ENCODE measurements around the gene NPR2.
A peak's percentile ranks its signal among the peaks of the same experiment; 100 is the strongest.

The NPR2 gene

DNA sequence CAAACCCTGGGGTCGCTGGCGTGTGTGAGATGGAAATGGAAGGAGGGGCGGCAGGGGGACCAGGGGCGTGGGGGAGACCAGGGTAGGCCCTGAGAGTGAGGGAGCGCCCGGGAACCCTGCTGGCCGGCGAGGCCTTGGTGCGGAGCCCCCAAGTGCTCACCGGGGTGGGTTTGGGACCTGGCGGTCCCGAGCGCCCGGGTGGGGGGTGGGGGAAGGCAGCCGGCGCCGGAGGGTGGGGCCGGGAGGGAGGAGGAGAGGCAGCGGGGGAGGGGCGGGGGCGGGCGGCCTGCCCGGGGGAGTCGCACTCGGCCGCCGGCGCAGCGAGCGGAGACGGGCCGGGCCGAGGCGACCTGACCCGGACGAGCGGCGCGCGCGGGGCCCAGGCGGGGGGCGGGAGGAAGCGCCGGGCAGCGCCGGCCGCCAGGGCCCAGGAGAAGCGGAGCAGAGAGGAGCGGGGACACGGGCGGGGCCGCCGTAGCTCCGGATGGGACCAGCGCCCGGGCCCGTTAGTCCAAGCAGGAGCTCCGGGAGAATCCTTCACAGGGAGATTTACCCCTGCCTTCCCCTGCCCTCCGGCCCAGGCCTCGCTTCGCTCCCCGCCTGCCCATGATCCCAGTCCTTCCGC lies at the start of gene NPR2:
TSS of gene NPR2 (plus strand) at position 295 of the 625 bp plus-strand sequence. CDS start 818 bp downstream, outside the sequence.
- no peaks in the 10 kb centered on the region for H3K27me3 ChIP-seq (ENCODE audit: insufficient read depth, low read length, poor library complexity)
- H3K36me3 ChIP-seq (ENCODE audit: insufficient read depth, low read length) = peaks cover 7% of the 10 kb centered on the region
- no peak within 1 kb of the TSS for H3K9ac ChIP-seq (ENCODE audit: low read depth, low read length)
- H3K9me3 ChIP-seq (ENCODE audit: insufficient read depth, low read length, severe bottlenecking) = no peaks in the 10 kb centered on the region
- DNase-seq (no peak), ATAC-seq (ENCODE audit: insufficient read depth, low read depth) (no peak)
- H2AFZ ChIP-seq (ENCODE audit: low read depth, low read length) = no peak within 1 kb of the TSS
- no peak within 1 kb of the TSS for H3K4me3 ChIP-seq (ENCODE audit: low read depth in 1 of 2, low read length in 2 of 2)
- TF ChIP-seq CTCF (IDR thresholded peaks at IDR 0.05; ENCODE audit: borderline replicate concordance, extremely low read depth, low read length, poor library complexity, severe bottlenecking) = no peak
- TF ChIP-seq EZH2 (IDR thresholded peaks at IDR 0.05; ENCODE audit: borderline replicate concordance, low read depth, low read length, severe bottlenecking) = no peak
- H3K4me1 ChIP-seq (ENCODE audit: insufficient read depth, low read length) = no peaks in the 10 kb centered on the region
- no peak within 1 kb of the TSS for H3K4me2 ChIP-seq (ENCODE audit: insufficient read depth, low read length)
- H3K79me2 ChIP-seq (ENCODE audit: insufficient read depth, low read length) = no peaks in the 10 kb centered on the region
- no peaks in the 10 kb centered on the region for H4K20me1 ChIP-seq (ENCODE audit: insufficient read depth, low read length)
- no peak within 1 kb of the TSS for H3K27ac ChIP-seq (ENCODE audit: low read length)

GRCh38 chr9:35741740-35742139 lies 49.7 kb upstream of the NPR2 start:
- no peak for TF ChIP-seq EZH2 (IDR thresholded peaks at IDR 0.05; ENCODE audit: borderline replicate concordance, low read depth, low read length, severe bottlenecking)
- TF ChIP-seq CTCF (IDR thresholded peaks at IDR 0.05; ENCODE audit: borderline replicate concordance, extremely low read depth, low read length, poor library complexity, severe bottlenecking) = no peak
- peaks cover 18% of the 10 kb centered on the region for H3K4me1 ChIP-seq (ENCODE audit: insufficient read depth, low read length)
- DNase-seq (peak; percentile 47), ATAC-seq (ENCODE audit: insufficient read depth, low read depth) (peak; percentile 94)
- H4K20me1 ChIP-seq (ENCODE audit: insufficient read depth, low read length) = no peaks in the 10 kb centered on the region
- H2AFZ ChIP-seq (ENCODE audit: low read depth, low read length) = no peak overlapping the region
- H3K79me2 ChIP-seq (ENCODE audit: insufficient read depth, low read length) = peaks cover 6% of the 10 kb centered on the region; the same call in 1 of the 2 replicates
- H3K9ac ChIP-seq (ENCODE audit: low read depth, low read length) = no peak overlapping the region
- no peak overlapping the region for H3K4me3 ChIP-seq (ENCODE audit: low read depth in 1 of 2, low read length in 2 of 2)
- H3K9me3 ChIP-seq (ENCODE audit: insufficient read depth, low read length, severe bottlenecking) = no peaks in the 10 kb centered on the region
- H3K27ac ChIP-seq (ENCODE audit: low read length) = no peak overlapping the region; the same call in 1 of the 2 replicates
- peaks cover 67% of the 10 kb centered on the region for H3K36me3 ChIP-seq (ENCODE audit: insufficient read depth, low read length)
- H3K4me2 ChIP-seq (ENCODE audit: insufficient read depth, low read length) = no peak overlapping the region
- H3K27me3 ChIP-seq (ENCODE audit: insufficient read depth, low read length, poor library complexity) = no peaks in the 10 kb centered on the region

DNA sequence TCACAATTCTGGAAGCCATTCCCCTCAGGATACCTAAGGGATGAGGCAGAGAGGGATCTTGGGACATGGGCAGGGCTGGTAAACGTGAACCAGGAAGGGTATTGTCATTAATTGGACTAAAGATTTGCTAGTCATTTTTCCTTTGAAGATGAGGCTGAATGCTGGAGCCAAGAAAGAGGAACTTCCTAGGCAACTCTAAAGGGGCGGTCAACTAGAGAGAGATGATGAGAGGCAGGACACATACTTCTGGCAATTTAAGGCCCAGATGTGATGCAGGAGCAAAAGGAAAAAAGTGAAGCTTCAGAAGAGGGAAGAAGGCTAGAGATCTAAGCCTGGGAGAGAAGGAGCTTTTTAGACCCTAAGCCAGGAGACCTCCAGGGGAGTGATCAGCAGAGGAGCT lies 47.9 kb upstream of the NPR2 start:
- H3K4me2 ChIP-seq (ENCODE audit: insufficient read depth, low read length) = no peak overlapping the region
- H3K9ac ChIP-seq (ENCODE audit: low read depth, low read length) = no peak overlapping the region
- peaks cover 50% of the 10 kb centered on the region for H3K36me3 ChIP-seq (ENCODE audit: insufficient read depth, low read length)
- H3K4me1 ChIP-seq (ENCODE audit: insufficient read depth, low read length) = peaks cover 35% of the 10 kb centered on the region
- no peak for ATAC-seq (ENCODE audit: insufficient read depth, low read depth)
- H3K4me3 ChIP-seq (ENCODE audit: low read depth in 1 of 2, low read length in 2 of 2) = no peak overlapping the region
- H3K27ac ChIP-seq (ENCODE audit: low read length) = no peak overlapping the region
- DNase-seq = no peak
- no peaks in the 10 kb centered on the region for H3K9me3 ChIP-seq (ENCODE audit: insufficient read depth, low read length, severe bottlenecking)
- no peaks in the 10 kb centered on the region for H3K27me3 ChIP-seq (ENCODE audit: insufficient read depth, low read length, poor library complexity)
- H2AFZ ChIP-seq (ENCODE audit: low read depth, low read length) = no peak overlapping the region
- H3K79me2 ChIP-seq (ENCODE audit: insufficient read depth, low read length) = peaks cover 21% of the 10 kb centered on the region
- H4K20me1 ChIP-seq (ENCODE audit: insufficient read depth, low read length) = no peaks in the 10 kb centered on the region
- no peak for TF ChIP-seq CTCF (IDR thresholded peaks at IDR 0.05; ENCODE audit: borderline replicate concordance, extremely low read depth, low read length, poor library complexity, severe bottlenecking)
- no peak for TF ChIP-seq EZH2 (IDR thresholded peaks at IDR 0.05; ENCODE audit: borderline replicate concordance, low read depth, low read length, severe bottlenecking)

All from DND-41 (cell line).